AG04450 (cell line): ENCODE data around the gene VEZF1. TPM values are rescaled to one million over a fixed set of nuclear protein-coding genes. Genes with fewer than 3 reads are reported as not detected.

Source experiments
- CTCF ChIA-PET: fragments of 300-600, 350-600 bp; formaldehyde crosslinking; extraction: SDS; loops from one replicate; lab custom pipeline; 2022; ENCODE audit warnings: antibody characterized with exemption, inconsistent platforms; lab: Charles Lee
- POLR2A ChIA-PET: fragments of 350-600 bp; formaldehyde crosslinking; extraction: SDS; loops from one replicate; lab custom pipeline; 2021; ENCODE audit warnings: antibody characterized with exemption, inconsistent platforms; lab: Yijun Ruan, JAX
- DNase-seq: peaks from one replicate; pipeline ENCODE4 v3.0.0-alpha.2; 2011; ENCODE audit warnings: low read depth, low spot score
- H3K27ac ChIP-seq: one replicate; pipeline ENCODE4 v1.5.1; 2012; ENCODE audit warnings: low read depth, low read length, control low read depth
- H3K27me3 ChIP-seq: one replicate; pipeline ENCODE4 v1.6.0; 2012; ENCODE audit warnings: low read length; ENCODE audit not compliant: control insufficient read depth, insufficient read depth
- H3K4me3 ChIP-seq: 2 replicates; pipeline ENCODE4 v1.5.1; 2011; ENCODE audit warnings: mild to moderate bottlenecking, low read depth, low read length, control low read depth
- H3K9me3 ChIP-seq: 2 replicates; pipeline ENCODE4 v1.5.1; 2012; ENCODE audit warnings: low read length; ENCODE audit not compliant: control insufficient read depth, insufficient read depth
- CTCF ChIP-seq: IDR thresholded peaks from 2 replicates; pipeline ENCODE4 v1.5.1; 2011; ENCODE audit warnings: low read depth, low read length, control low read depth, inconsistent platforms
- polyA plus RNA-seq: library from polyadenylated mRNA; depleted of rRNA; stranded (reverse); fragments of >200 nt; gene quantifications from 2 replicates; pipeline ENCODE4 v1.2.3, GENCODE V29; 2011

Gene VEZF1
- polyA plus RNA-seq, 1 experiment: 38.9 TPM

- no peak for TF ChIP-seq CTCF
- H3K27ac ChIP-seq: no peak overlapping the region
- no peaks in the 10 kb centered on the region for H3K27me3 ChIP-seq
- H3K9me3 ChIP-seq: no peaks in the 10 kb centered on the region; the same call in 1 of the 2 replicates
- no peak for DNase-seq
- POLR2A ChIA-PET: no interaction called here
- CTCF ChIA-PET: no interaction called here
- H3K4me3 ChIP-seq: no peak overlapping the region
Measured at GRCh38 chr17:58004060-58004459, 16.0 kb upstream of the VEZF1 start.

GRCh38 chr17:58002973-58003372, 14.9 kb upstream of the VEZF1 start:
- no peak overlapping the region for H3K4me3 ChIP-seq
- no peaks in the 10 kb centered on the region; the same call in 1 of the 2 replicates for H3K9me3 ChIP-seq
- no peaks in the 10 kb centered on the region for H3K27me3 ChIP-seq
- ChIA-PET POLR2A (no interaction called here), CTCF (interaction anchor here (1.0 to 11.1 kb wide), 6 partner anchors 13 to 170 kb away, joined by 3 to 661 read pairs (median 26); partner anchors contain the start of gene MRPS23)
- no peak for DNase-seq
- no peak overlapping the region for H3K27ac ChIP-seq
- TF ChIP-seq CTCF: no peak

- H3K4me3 ChIP-seq: no peak overlapping the region
- no peaks in the 10 kb centered on the region for H3K27me3 ChIP-seq
- H3K27ac ChIP-seq: no peak overlapping the region
- TF ChIP-seq CTCF: 0 out of 2 replicates have a peak, but pooled peaks have one; percentile 13
- H3K9me3 ChIP-seq: no peaks in the 10 kb centered on the region; the same call in 1 of the 2 replicates
- ChIA-PET CTCF (interaction anchor here (1.0 to 11.1 kb wide), 8 partner anchors 9 to 169 kb away, joined by 3 to 661 read pairs (median 10); partner anchors contain the start of gene MRPS23), POLR2A (no interaction called here)
- no peak for DNase-seq
Measured at GRCh38 chr17:58002154-58002948, 14.3 kb upstream of the VEZF1 start.

- no peak overlapping the region for H3K27ac ChIP-seq
- H3K9me3 ChIP-seq: no peaks in the 10 kb centered on the region; the same call in 1 of the 2 replicates
- no peak for TF ChIP-seq CTCF
- POLR2A ChIA-PET: no interaction called here
- CTCF ChIA-PET: interaction anchor here (0.9 to 11.1 kb wide), 10 partner anchors 9 to 168 kb away, joined by 3 to 661 read pairs (median 26); partner anchors contain the start of genes MRPS23 and VEZF1
- no peak overlapping the region for H3K4me3 ChIP-seq
- H3K27me3 ChIP-seq: no peaks in the 10 kb centered on the region
- DNase-seq: no peak
Measured at GRCh38 chr17:58001461-58002124, 13.5 kb upstream of the VEZF1 start.
